Amniotic stem cell (primary cell): ENCODE results near the gene ACTR10.

Experiments
- DNase-seq: peaks from one replicate; lab custom pipeline; 2025; lab: John Stamatoyannopoulos, UW

ACTR10 gene

DNA sequence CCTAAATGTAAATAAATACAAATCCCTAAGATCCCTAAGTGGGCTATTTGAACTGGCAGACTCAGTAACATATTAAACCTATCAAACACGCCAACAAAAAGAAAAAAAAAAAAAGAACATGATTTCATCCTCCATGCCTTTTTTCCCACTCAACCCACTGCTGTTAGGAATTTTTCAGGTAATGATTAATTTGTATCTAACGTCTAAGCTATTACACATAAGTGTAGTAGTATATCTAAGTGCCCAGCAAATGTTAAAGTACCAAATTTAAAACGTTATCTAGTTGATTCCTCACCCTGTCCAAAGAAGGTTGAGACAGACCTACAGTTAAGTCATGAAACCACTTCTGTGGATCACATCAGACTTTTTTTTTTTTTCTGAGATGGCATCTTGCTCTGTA is 82.0 kb downstream of the ACTR10 start:
- DNase-seq, result no peak

- DNase-seq, result no peak
These were observed 83.1 kb downstream of the ACTR10 start for GRCh38 chr14:58282925-58283593.

- no peak for DNase-seq
These were observed 83.8 kb downstream of the ACTR10 start for GRCh38 chr14:58283730-58284129.

DNA sequence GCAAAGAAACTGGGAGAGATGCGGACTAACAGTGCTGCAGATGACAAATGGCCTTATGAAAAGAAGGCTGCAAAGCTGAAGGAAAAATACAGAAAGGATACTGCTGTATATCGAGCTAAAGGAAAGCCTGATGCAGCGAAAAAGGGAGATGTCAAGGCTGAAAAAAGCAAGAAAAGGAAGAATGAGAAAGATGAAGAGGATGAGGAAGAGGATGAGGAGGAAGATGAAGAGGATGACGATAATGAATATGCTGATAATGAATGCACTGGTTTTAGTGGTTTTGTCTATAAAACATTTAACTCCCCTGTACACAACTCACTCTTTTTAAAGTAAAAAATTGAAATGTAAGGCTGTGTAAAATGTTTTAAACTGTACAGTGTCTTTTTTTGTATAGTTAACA is 85.2 kb downstream of the ACTR10 start:
- no peak for DNase-seq
